MCF 10A (cell line): ENCODE data around the gene INPP5E. TPM values are rescaled to one million over a fixed set of nuclear protein-coding genes. Genes with fewer than 3 reads are reported as not detected.

Experiments used
- BruUV-seq: library from RNA; stranded (reverse); fragments of 400-500 nt; replicated peaks from 2 replicates; lab custom pipeline; 2021; lab: Mats Ljungman, UMichigan
- CTCF ChIA-PET: fragments of 300-600 bp; sonication (Branson Sonifier 250); formaldehyde crosslinking; extraction: SDS; loops from one replicate; lab custom pipeline; 2021; ENCODE audit warnings: antibody characterized with exemption, inconsistent platforms; lab: Yijun Ruan, JAX
- POLR2A ChIA-PET: fragments of 300-600, 350-650 bp; sonication (Branson Sonifier 250); formaldehyde crosslinking; extraction: SDS; loops from one replicate; lab custom pipeline; 2020; ENCODE audit warnings: antibody characterized with exemption, inconsistent platforms; lab: Yijun Ruan, JAX
- DNase-seq: peaks from one replicate; pipeline ENCODE4 v3.0.0-alpha.2; 2018; ENCODE audit not compliant: unreplicated experiment
- H3K27ac Mint-ChIP-seq: one replicate; pipeline ENCODE4 v1.8.0; 2022; ENCODE audit warnings: mild to moderate bottlenecking, low read depth, mixed read lengths; ENCODE audit not compliant: unreplicated experiment
- H3K27me3 Mint-ChIP-seq: one replicate; pipeline ENCODE4 v1.8.0; 2022; ENCODE audit warnings: mixed read lengths; ENCODE audit not compliant: insufficient read depth, unreplicated experiment
- H3K36me3 Mint-ChIP-seq: one replicate; pipeline ENCODE4 v1.8.0; 2022; ENCODE audit warnings: mild to moderate bottlenecking, moderate library complexity, mixed read lengths; ENCODE audit not compliant: insufficient read depth, unreplicated experiment
- H3K4me1 Mint-ChIP-seq: one replicate; pipeline ENCODE4 v1.8.0; 2022; ENCODE audit warnings: mixed read lengths; ENCODE audit not compliant: insufficient read depth, unreplicated experiment
- H3K4me3 Mint-ChIP-seq: one replicate; pipeline ENCODE4 v1.8.0; 2022; ENCODE audit warnings: mild to moderate bottlenecking, moderate library complexity, mixed read lengths; ENCODE audit not compliant: unreplicated experiment
- H3K9me3 Mint-ChIP-seq: one replicate; pipeline ENCODE4 v1.8.0; 2022; ENCODE audit warnings: mixed read lengths; ENCODE audit not compliant: unreplicated experiment
- CTCF ChIP-seq: fragments of 200-600 bp; IDR thresholded peaks from one replicate; pipeline ENCODE4 v1.8.0; 2022; ENCODE audit warnings: antibody characterized with exemption, mild to moderate bottlenecking; ENCODE audit not compliant: unreplicated experiment
- intact Hi-C: fragments of 100-400 bp; cut with micrococcal nuclease; formaldehyde crosslinking; loops from 2 replicates; pipeline ENCODE4 v1.14.1; 2022
- total RNA-seq: library from RNA; stranded (reverse); gene quantifications from 2 replicates; pipeline ENCODE4 v1.2.3, GENCODE V29; 2022

The INPP5E gene
- total RNA-seq, 1 experiment from 2014 or later, result 16.3 TPM

- no peaks in the 10 kb centered on the region for H3K4me1 Mint-ChIP-seq
- no peak overlapping the region for H3K4me3 Mint-ChIP-seq
- intact Hi-C loops, result no loop called here
- H3K27ac Mint-ChIP-seq, result peak overlapping the region; percentile 39
- DNase-seq, result no peak
- no peak for TF ChIP-seq CTCF
- no peaks in the 10 kb centered on the region for H3K27me3 Mint-ChIP-seq
- no peaks in the 10 kb centered on the region for H3K9me3 Mint-ChIP-seq
- ChIA-PET CTCF (interaction anchor here (0.6 to 1.6 kb wide), 17 partner anchors 8 to 663 kb away, joined by 3 to 14 read pairs (median 4); partner anchors contain the start of genes DNLZ and GPSM1), POLR2A (interaction anchor here (0.6 to 5.5 kb wide), 5 partner anchors 8 to 340 kb away, joined by 3 to 37 read pairs (median 3); partner anchors contain the start of genes DNLZ, ENTR1 and PMPCA)
- H3K36me3 Mint-ChIP-seq, result peaks cover 50% of the 10 kb centered on the region
- BruUV-seq, result no TSS peak
These were observed 38.3 kb downstream of the INPP5E start for GRCh38 chr9:136401173-136401922.

GRCh38 chr9:136400038-136400834 lies 39.4 kb downstream of the INPP5E start, which contains the start of gene SNAPC4:
SNAPC4 (minus strand) TSS chr9:136400170; CDS start chr9:136398428, 1,742 bp downstream.
- TF ChIP-seq CTCF, result peak; percentile 94
- Mint-ChIP-seq H3K36me3 (peaks cover 50% of the 10 kb centered on the region), H3K27ac (peak within 1 kb of the TSS; percentile 69), H3K4me1 (no peaks in the 10 kb centered on the region), H3K9me3 (no peaks in the 10 kb centered on the region), H3K27me3 (no peaks in the 10 kb centered on the region), H3K4me3 (peak within 1 kb of the TSS; percentile 81)
- intact Hi-C loops, result loop anchor here (1.0 kb wide), 1 partner anchor 61 kb away; no protein-coding TSS in a partner anchor
- BruUV-seq, result no TSS peak
- POLR2A ChIA-PET, result interaction anchor here (0.5 to 5.5 kb wide), 6 partner anchors 9 to 574 kb away, joined by 3 to 37 read pairs (median 4); partner anchors contain the start of genes DNLZ, ENTR1 and PMPCA
- peak; percentile 84 for DNase-seq
- CTCF ChIA-PET, result interaction anchor here (0.6 to 1.6 kb wide), 18 partner anchors 8 to 664 kb away, joined by 3 to 14 read pairs (median 3); partner anchors contain the start of genes DNLZ and GPSM1

- Mint-ChIP-seq H3K9me3 (no peaks in the 10 kb centered on the region), H3K27ac (peak overlapping the region; percentile 69), H3K36me3 (peaks cover 47% of the 10 kb centered on the region), H3K27me3 (no peaks in the 10 kb centered on the region), H3K4me3 (peak overlapping the region; percentile 81), H3K4me1 (no peaks in the 10 kb centered on the region)
- peak; percentile 16 for DNase-seq
- ChIA-PET CTCF (interaction anchor here (0.6 to 1.2 kb wide), 4 partner anchors 15 to 347 kb away, joined by 3 to 6 read pairs (median 3); partner anchors contain the start of gene DNLZ), POLR2A (interaction anchor here (0.7 to 5.5 kb wide), 7 partner anchors 8 to 549 kb away, joined by 3 to 37 read pairs (median 3); partner anchors contain the start of genes DNLZ, ENTR1 and PMPCA)
- BruUV-seq, result no TSS peak
- no peak for TF ChIP-seq CTCF
- intact Hi-C loops, result loop anchor here (1.0 kb wide), 1 partner anchor 60 kb away; no protein-coding TSS in a partner anchor
These were observed 40.2 kb downstream of the INPP5E start for GRCh38 chr9:136399176-136400037.
